Activated naive CD4-positive, alpha-beta T cell treated with anti-CD3 and anti-CD28 coated beads, Interleukin-2, amount 50 U/mL, for 16 hours (primary cell): Measurements from ENCODE around the gene SLC26A4.

Source experiments
- DNase-seq: peaks from one replicate; pipeline ENCODE4 v3.0.0-alpha.2; 2020

The SLC26A4 gene

DNA sequence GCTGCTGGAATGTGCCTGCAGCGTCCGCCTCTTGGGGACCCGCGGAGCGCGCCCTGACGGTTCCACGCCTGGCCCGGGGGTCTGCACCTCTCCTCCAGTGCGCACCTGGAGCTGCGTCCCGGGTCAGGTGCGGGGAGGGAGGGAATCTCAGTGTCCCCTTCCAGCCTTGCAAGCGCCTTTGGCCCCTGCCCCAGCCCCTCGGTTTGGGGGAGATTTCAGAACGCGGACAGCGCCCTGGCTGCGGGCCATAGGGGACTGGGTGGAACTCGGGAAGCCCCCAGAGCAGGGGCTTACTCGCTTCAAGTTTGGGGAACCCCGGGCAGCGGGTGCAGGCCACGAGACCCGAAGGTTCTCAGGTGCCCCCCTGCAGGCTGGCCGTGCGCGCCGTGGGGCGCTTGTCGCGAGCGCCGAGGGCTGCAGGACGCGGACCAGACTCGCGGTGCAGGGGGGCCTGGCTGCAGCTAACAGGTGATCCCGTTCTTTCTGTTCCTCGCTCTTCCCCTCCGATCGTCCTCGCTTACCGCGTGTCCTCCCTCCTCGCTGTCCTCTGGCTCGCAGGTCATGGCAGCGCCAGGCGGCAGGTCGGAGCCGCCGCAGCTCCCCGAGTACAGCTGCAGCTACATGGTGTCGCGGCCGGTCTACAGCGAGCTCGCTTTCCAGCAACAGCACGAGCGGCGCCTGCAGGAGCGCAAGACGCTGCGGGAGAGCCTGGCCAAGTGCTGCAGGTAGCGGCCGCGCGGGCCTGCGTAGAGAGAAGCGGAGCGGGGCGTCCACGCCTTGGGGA is 645 bp downstream of the SLC26A4 start:
- DNase-seq: peak; percentile 52

DNA sequence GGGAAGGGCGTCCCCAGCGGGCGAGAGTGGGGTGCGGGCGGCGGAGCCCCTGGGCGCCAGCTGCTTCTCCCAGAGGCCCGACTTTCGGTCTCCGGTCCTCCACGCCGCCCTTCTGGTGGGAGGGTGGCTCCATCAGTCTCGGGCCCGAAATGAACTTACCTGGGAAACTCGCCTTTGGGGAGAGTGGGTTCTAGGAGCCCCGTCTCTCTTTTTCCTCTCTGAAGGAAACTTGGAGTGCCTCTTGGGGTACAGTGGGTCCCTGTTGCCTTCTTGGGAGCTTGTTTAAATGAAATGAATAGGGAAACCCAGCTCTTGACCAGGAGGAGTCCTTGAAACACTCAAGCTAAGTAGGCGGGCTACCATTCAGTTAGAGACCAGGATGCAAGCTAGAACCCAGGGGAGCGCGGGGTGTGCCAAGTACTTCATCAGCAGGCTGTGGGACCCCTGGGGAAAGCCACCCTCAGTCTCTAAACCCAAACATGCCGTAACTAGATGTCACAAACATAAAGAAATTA is 1.3 kb downstream of the SLC26A4 start:
- no peak for DNase-seq

DNA sequence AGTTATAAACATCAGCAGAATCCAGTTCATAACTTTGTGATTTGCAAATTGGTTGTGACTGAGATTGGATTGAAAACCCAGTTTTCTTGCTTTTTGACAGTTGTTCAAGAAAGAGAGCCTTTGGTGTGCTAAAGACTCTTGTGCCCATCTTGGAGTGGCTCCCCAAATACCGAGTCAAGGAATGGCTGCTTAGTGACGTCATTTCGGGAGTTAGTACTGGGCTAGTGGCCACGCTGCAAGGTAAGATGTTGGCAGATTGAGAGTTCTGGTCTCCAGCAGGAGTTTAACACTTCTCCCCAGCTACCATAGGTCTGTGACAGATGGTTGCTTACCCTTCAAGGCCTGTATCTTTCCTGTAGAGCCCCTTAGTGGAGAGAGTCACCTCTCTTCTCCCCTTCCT is 2.6 kb downstream of the SLC26A4 start:
- DNase-seq: no peak

DNA sequence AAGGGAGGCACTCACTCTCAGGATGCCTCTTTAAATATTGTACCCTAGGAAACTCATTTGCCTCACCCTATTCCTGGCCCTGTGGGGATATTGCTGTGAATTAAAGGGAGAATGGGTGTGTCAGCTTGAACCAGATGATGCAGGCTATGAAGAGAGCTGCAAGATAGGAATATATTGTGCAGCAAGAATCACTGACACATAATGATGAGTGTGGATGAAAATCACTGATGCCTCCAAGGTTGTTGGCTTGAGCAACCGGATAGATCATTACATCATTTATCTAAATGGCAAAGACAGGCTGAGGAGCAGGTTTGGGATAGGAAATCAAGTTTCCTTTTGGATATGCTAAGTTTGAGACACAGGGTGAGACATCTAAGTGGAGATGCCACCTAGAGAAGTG is 6.2 kb downstream of the SLC26A4 start:
- no peak for DNase-seq

DNA sequence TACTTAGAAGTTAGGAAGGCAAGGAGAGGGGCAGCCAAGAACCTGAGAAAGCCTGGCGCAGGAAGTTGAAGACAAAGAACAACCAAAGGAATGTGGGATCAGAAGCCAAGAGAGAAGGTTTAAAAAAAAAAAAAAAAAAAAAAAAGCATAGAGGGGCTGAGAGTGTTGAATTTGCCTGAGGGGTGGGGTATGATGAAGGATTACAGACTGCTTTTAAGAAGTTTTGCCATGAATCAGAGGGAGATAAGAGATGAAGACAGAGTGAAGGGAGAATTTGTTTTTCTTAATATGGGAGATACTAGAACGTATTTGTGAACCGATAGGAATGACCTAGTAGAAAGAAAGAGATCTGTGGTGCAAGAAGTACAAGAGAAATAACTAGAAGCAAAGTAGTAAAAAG is 6.7 kb downstream of the SLC26A4 start:
- no peak for DNase-seq

DNA sequence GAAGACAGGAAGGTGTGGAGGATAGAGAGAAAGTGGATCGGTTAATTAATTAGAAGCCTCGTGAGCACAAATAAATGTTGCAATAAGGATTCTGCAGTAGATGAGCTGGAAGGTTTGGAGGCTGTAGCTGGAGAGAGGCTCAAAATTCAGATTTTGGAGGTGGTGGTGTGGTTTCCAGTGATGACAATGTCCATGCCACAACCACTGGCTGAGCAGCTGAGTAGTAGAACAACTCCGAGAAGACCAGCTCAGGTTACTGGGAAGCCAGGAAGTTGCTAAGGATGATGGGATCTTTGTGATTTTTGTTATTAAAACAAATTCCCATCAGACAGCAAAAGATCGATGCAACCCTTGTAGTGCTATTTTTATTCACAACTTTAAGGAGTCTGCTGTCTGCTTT is 7.7 kb downstream of the SLC26A4 start:
- no peak for DNase-seq

DNA sequence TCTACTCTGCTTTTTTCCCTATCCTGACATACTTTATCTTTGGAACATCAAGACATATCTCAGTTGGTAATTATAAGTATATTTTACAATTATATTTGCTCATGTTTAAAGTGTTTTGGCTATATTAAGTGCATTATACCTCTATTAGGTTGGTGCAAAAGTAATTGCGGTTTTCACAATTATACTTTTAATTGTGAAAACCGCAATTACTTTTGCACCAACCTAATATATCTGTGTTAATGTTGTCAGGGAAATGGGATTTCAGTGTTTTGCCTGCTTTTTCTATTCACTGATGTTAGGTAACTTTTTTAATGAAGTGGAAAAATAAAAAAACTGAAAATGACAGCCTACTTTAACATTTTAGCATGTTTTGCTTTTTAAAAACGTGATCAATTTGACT is 11.6 kb downstream of the SLC26A4 start:
- DNase-seq: no peak

DNA sequence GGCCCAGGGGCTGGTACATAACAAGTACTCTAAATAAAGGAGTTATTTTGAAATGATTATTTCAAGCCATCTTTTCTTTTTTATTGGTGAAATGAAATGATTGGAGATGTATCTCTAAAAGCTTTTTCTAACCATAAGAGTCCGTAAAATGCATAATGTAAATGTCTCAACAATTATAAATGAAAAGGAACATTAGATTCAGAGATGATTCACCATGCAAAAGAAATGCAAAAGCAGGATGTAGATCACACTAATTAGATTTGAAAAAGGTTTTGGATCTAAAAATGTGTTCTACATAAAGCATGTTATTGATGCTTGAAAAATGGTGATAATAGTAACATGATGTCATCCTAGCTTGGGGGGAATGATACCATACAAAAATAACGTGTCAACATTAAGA is 15.6 kb downstream of the SLC26A4 start:
- DNase-seq: no peak

DNA sequence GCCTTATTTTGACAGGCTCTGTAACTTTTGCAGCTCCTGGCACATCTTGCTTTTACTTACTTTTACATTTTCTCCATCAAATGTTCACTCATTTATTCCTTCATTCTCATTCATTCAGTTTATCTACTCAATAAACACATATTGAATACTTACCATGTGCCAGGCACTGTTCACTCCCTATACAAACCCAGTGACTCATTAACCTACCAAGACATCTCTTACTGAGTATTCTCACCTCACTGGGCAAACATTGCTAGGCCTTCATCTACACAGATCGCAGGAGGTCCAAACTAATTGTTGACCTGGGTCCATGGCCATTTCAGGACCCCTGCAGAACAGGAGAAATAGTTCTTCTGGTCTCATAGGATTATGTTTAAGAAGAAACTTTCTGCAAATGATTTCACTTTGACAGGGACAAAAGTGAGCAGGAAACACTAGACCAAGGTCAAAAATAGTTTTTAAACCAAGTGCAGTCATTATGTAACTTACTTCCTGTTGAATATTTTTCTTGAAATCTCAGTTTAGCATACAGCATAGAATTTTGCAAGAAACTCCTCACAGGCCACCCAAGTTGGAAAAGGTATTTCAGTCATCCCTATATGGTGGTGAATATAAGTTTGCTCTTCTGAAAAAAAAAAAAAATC is 17.6 kb downstream of the SLC26A4 start:
- DNase-seq: no peak

DNA sequence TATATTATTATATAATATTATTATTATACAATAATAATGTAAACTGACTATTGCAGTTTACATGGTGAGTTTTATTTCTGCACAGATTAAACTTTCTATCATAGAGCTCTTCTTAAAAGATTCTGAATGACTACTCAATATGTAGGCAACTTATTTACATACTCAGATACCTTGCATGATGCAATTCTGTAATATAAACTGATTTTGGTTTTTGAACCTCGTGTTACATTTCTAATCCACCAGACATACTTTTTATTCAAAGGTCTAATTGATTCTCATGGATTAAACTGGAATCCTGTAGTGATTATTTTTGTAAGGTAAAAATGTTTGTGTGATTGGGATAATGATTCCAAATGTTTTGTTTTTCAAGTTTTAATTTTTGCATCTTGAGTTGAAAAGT is 19.9 kb downstream of the SLC26A4 start:
- DNase-seq: no peak

DNA sequence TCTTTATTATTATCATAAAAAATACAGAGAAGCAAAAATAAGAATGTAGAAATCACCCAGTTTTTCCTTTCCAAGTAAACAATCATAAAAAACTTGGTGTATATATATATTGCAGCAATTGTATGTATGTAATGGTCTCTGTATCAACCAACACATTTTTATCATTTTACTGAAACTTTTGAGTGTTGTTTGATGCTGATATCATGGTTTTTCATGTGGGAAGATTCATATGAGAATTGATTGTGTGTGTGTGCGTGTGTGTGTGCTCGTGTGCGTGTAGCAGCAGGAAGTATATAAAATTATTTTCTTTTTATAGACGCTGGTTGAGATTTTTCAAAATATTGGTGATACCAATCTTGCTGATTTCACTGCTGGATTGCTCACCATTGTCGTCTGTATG is 22.3 kb downstream of the SLC26A4 start:
- no peak for DNase-seq

DNA sequence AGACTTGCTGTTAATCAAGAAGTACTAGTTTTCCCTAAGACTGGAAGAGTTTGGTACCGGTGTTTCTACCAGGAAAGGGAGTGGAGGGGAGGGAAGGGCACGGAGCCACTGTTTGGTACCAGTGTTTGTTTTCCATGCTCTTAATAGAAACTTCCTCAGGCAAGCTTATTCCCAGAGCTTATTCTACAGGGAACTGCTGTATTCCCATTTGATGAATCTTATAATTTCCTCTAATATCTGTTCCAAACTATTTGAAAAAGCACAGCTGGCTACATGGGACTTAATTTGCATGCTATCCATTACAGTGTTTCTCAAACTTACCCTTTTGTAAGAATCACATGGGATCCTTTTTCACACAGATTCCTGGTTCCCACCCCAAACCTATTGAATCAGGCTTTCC is 23.7 kb downstream of the SLC26A4 start:
- DNase-seq: no peak

DNA sequence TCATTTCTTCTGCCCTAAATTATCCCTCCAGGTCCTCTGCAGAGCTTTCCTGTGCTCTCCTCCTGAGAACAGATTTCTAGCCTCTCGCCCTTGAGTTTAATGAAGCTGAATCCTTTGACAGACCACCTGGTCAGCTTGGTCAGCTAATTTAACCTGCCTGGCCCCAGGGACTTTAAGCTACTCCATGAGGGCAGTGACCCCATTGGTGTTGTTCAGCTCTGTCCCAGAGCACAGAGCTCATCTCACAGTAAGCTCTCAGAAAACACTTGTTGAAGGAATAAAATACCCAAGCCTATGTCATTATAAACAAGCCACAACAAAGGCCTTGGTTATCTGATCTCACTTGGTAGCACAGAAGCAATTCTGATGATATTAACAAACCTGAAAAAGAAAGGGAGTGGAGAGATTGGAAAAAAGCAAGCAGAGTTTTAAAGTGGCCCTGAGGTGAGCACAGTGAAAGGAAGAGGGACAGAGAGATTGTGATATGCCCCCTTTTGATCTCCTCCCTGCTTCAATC is 24.4 kb downstream of the SLC26A4 start:
- DNase-seq: no peak

DNA sequence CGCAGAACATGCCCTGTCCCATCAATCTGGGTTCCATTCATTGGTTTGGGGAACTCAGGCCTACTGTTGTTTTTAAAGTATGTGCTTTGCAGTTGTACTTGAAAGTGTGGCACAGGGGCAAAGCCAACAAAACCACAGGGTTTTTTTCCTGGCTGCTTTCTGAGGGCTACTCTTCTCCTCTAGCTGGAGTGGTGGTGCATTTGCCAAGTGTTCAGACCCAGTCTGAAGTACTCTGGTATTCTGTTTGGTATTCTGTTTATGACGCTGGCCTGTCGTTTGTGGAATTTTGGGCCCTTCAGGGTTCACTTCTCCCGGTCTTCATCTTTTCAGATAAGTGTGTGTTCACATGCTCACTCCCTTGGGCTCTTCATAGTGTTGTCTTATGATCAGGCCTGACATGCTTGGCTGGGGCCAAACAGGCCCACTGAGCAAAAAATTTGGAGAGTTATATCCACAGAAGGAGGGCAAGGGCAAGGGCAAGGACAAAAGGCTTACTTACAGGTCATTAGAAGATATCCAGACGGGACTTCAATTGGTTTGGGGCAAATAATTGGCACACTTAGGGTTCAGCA is 26.3 kb downstream of the SLC26A4 start:
- DNase-seq: no peak

DNA sequence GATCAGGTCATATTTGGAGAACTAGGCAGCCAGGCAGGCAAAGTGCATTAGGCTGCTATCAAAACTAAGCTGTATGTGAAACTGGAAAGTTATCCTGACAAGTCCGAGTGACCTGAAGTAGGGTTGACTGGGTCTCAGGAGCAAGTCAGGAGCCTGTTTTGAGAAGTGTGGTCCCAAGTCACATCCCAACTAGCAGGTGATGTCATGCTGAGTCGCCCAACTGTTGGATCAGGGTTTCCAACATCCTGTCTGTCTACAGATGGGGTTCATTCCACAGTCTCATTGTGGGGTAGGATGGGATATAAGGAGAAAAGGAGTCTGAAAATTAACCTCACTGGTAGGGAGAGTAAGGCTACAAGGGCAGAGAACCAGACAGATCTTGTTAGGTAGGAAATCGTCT is 27.0 kb downstream of the SLC26A4 start:
- no peak for DNase-seq

DNA sequence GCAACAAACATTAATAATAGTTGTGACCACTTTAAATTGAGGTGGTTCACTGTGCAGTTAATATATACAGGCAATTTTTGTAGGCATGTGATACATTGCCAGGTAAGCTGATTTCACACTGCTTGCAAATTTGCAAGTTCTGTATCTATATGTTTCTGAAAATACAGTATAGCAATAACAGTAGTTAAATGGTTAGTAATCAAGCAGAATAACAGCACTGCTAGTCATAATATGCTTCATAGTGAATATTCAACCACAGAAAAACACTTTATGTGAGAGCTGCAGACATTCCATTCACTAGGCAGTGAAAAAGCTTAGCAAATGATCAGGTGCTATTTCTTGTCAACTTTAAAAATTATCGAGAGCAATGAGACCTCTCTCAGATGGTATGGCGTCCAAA is 28.9 kb downstream of the SLC26A4 start:
- no peak for DNase-seq

DNA sequence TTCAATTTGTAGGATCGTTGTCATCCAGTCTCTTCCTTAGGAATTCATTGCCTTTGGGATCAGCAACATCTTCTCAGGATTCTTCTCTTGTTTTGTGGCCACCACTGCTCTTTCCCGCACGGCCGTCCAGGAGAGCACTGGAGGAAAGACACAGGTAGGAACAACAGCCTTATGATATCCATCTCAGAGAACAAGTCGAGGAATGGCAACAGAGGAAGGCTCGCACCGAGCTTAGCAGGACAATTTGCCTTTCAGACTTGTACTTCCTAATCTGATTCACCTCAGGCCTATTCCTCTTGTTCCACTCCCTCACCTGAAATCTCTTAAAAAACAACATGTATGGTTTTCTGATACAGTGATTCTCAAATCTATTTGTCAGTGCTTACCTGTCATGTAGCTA is 29.5 kb downstream of the SLC26A4 start:
- no peak for DNase-seq

DNA sequence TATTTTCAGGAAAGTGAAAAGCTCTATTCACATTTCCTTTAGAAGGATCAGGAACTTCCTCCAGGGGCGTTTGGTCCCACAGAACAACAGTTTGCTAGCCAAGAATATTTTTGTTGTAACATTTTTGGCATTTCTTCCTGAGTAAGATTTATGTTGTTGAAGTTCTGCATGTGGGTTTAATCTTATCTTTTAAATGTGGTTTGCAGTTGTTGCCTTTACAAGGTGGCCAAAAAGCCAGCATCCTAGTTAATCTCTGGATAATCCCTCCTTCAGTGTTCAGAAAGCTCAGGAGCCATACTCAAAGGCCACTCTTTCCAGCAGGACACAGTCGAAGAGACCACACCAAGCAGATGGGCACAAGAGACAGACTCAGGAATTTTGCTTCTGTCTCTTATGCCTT is 30.0 kb downstream of the SLC26A4 start:
- DNase-seq: no peak

DNA sequence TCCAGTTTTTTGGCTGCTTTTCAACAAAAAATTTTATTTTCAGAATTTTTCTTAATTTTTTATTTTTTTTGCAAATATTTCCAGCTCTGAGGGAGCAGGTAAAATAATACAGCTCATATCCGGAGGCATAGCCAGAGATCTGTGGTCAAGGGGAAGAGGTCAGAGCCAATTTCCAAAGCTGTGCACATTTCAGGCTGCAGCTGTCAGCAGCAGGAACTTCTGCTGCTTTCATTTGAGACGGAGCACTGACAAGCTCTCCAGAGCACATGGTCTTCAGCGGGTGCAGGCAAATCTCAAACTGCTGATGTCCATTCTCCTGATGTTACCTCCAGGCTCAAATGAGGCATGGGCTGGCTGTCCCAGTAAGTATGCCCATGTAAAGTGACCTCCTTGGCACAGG is 31.1 kb downstream of the SLC26A4 start:
- DNase-seq: no peak

DNA sequence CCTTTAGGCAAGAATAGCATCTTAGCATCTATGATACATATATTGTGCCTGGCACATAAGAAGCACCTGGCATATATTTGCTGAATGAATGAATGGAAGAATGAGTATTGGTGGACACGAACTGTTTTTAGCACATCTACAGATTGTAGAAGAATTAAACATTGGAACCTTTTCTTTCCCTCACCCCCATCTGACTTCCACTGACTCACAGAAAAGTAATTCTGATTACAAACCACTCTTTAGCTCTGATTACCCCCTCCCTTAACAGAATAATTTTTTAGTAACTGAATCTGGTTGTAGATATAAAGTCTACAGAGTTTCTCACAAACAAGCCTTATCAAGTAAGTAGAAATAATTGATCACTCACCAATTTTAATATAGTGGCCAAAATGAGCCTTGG is 31.9 kb downstream of the SLC26A4 start:
- DNase-seq: no peak

DNA sequence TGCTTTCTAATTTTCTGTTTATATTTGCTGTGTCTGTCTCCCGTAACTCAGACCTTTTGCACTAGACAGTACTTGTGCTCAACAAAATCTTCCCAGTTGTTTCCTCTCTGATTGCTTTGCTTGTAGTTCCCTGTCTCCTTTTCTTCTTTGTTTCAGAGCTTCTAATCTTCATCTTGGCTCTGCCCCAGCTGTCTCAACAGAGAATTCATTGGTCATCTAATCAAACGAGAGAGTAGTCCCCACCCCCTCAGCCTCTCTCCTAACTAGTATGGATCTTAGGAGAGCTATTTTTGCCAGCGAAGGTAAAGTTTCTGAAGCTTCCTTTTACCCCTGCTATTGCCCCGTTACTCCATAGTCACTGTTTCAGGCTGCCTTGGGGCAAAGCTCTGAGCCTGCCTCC is 32.8 kb downstream of the SLC26A4 start:
- DNase-seq: no peak

DNA sequence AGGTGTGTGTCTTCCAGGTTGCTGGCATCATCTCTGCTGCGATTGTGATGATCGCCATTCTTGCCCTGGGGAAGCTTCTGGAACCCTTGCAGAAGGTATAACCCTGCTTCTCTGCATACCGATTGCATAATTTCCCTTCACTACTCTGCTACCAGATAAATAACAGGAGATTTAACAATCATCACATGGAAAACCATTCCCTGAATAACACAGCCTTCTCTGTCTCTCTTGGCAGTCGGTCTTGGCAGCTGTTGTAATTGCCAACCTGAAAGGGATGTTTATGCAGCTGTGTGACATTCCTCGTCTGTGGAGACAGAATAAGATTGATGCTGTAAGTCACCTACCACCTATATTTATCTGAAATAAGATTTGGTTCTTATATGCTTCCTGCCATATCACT is 33.8 kb downstream of the SLC26A4 start:
- DNase-seq: no peak

DNA sequence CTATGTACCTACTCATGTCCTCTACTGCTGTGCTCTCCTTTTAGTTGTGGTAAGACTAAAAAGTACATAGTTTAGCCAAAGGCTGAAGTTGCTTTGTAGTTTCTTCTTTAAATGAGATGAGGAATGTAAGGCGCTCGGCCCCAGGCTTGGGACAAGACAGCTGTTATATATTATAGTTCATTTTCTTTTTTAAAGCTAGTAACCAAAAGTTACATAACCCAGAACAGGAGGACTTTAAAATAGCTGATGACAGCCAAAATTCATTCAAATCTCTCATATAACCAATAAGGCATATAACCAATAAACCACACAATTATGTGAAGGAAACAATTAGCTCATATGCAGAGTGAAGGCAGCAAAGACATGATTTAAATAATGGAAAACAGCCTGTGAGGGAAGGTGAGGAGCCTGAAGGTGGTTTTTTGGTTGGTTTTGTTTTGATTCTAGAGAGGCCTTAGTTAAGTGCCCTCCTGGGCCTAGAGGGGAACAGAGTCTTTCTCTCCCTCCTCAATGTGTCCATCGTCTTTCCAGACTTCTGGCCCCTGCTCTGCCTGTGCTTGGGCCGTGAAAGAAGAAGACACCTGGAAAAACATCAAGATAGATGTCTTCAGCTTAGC is 35.8 kb downstream of the SLC26A4 start:
- no peak for DNase-seq
